ENCODE results near the gene ZNF837. TPM values are rescaled to one million over a fixed set of nuclear protein-coding genes. Genes with fewer than 3 reads are reported as not detected.

The ZNF837 gene
- total and polyA plus RNA-seq, 2 of the 4 experiments (the other 2 are of a cell fraction): 0.54 to 1.2 TPM

GRCh38 chr19:58387338-58388174, 6.7 kb upstream of the ZNF837 start:
- ChIA-PET POLR2A (ENCODE audit: unreplicated experiment) (no interaction called here), CTCF (no interaction called here)
- Histone ChIP-seq H2AK9ac (replicated peaks; ENCODE audit: low read depth, low read length, poor library complexity) (peak overlapping the region; percentile 100), H2BK5ac (ENCODE audit: low read depth, low read length, poor library complexity, severe bottlenecking) (no peak overlapping the region), H3K79me1 (ENCODE audit: low read depth in 1 of 2, low read length in 2 of 2) (peaks cover 13 to 53% of the 10 kb centered on the region in 2 experiments), H3K56ac (ENCODE audit: extremely low read depth, insufficient read depth, low read length) (peak overlapping the region; percentile 79), H3K18ac (ENCODE audit: low read depth, low read length) (no peak overlapping the region), H3K9ac (ENCODE audit: low read depth, low read length) (peak overlapping the region; percentile 93), H3K4ac (ENCODE audit: low read depth, low read length) (peak overlapping the region; percentile 71; the same call in 1 of the 2 replicates), H3K4me2 (ENCODE audit: low read depth, low read length) (peak overlapping the region; percentile 97), H4K91ac (ENCODE audit: insufficient read depth, low read depth, low read length) (peak overlapping the region; percentile 31; the same call in 1 of the 2 replicates), H3K23ac (ENCODE audit: low read depth, low read length) (peak overlapping the region; percentile 83), H3K27me3 (ENCODE audit: control insufficient read depth, insufficient read depth, low read length) (no peaks in the 10 kb centered on the region), H3K9me3 (ENCODE audit: control insufficient read depth, insufficient read depth, low read length) (no peaks in the 10 kb centered on the region), H3K14ac (replicated peaks; ENCODE audit: low read depth, low read length) (peak overlapping the region; percentile 92), H2BK120ac (ENCODE audit: low read depth, low read length) (no peak overlapping the region), H3K4me1 (ENCODE audit: control insufficient read depth, insufficient read depth, low read length) (peaks cover 9% of the 10 kb centered on the region), H2BK20ac (ENCODE audit: low read depth, low read length) (no peak overlapping the region), H4K5ac (ENCODE audit: low read depth, low read length) (no peak overlapping the region), H3K4me3 (ENCODE audit: insufficient read depth, low read depth, low read length) (peak overlapping the region; percentile 61), H3K9me1 (ENCODE audit: insufficient read depth, low read length) (peaks cover 21% of the 10 kb centered on the region), H2BK15ac (ENCODE audit: low read depth, low read length) (no peak overlapping the region), H2AFZ (replicated peaks; ENCODE audit: low read length, poor library complexity) (peak overlapping the region; percentile 77), H2AK5ac (ENCODE audit: low read depth, low read length) (peak overlapping the region; percentile 95), H3K36me3 (ENCODE audit: control insufficient read depth, insufficient read depth, low read length) (peaks cover 5% of the 10 kb centered on the region), H3K27ac (ENCODE audit: insufficient read depth, low read length) (peak overlapping the region; percentile 20; the same call in 1 of the 2 replicates), H4K8ac (ENCODE audit: low read depth in 2 of 2, low read length in 2 of 2) (peak overlapping the region; percentile 41 to 56; a peak in 2 of 4 replicates), H4K20me1 (ENCODE audit: insufficient read depth, low read length) (peaks cover 36% of the 10 kb centered on the region)
- dilution Hi-C loops (cut with HindIII; ENCODE audit: low sequenced_read_pairs, unreplicated experiment) (no loop called here), intact Hi-C loops (cut with micrococcal nuclease) (loop anchor here (1.0 kb wide), 1 partner anchor 112 kb away; no protein-coding TSS in a partner anchor), in situ Hi-C loops (cut with MboI; ENCODE audit: low sequenced_read_pairs) (no loop called here)
- BruUV-seq (replicated peaks): TSS peak; percentile 46
- DNase-seq (no peak), ATAC-seq (ENCODE audit: low read depth) (no peak)
- 11% methylated on average over 25 of the region's 39 CpGs; no CpG with 5 or more reads in 1 of the 2 experiments for WGBS, 2 experiments (ENCODE audit: extremely low coverage in 2 of 2, insufficient read length in 1 of 2)
- TF ChIP-seq CTCF (conservative IDR thresholded peaks at IDR 0.05; ENCODE audit: low read depth, low read length): no peak
- TF ChIP-seq RAD21 (IDR thresholded peaks at IDR 0.05; ENCODE audit: low read length): no peak
- no peak for TF ChIP-seq NFE2L2 (IDR thresholded peaks at IDR 0.05; ENCODE audit: low read depth, low read length)
- no peak for TF ChIP-seq POLR2A (IDR thresholded peaks at IDR 0.05; ENCODE audit: low read depth, low read length)
- no peak for TF ChIP-seq MXI1 (IDR thresholded peaks at IDR 0.05; ENCODE audit: borderline replicate concordance, low read depth, low read length)
- TF ChIP-seq CEBPB (IDR thresholded peaks at IDR 0.05; ENCODE audit: low read depth, low read length): no peak
- TF ChIP-seq MAFK (IDR thresholded peaks at IDR 0.05; ENCODE audit: low read depth, low read length): no peak
- TF ChIP-seq CHD1 (IDR thresholded peaks at IDR 0.05; ENCODE audit: low read depth, low read length): no peak
- no peak for TF ChIP-seq BHLHE40 (IDR thresholded peaks at IDR 0.05; ENCODE audit: low read depth, low read length)
- no peak; the same call in 1 of the 2 replicates for TF ChIP-seq SMC3 (IDR thresholded peaks at IDR 0.05; ENCODE audit: low read depth, low read length)
- no peak for TF ChIP-seq USF2 (IDR thresholded peaks at IDR 0.05; ENCODE audit: low read depth, low read length)
- TF ChIP-seq FOS (IDR thresholded peaks at IDR 0.05; ENCODE audit: low read depth, low read length): no peak
- no peak for TF ChIP-seq RFX5 (IDR thresholded peaks at IDR 0.05; ENCODE audit: low read depth, low read length)
- no peak for TF ChIP-seq MAZ (IDR thresholded peaks at IDR 0.05; ENCODE audit: borderline replicate concordance, low read depth, low read length)

Data from IMR-90 (cell line).